Measurements from ENCODE around the gene S100A14. TPM values are rescaled to one million over a fixed set of nuclear protein-coding genes. Genes with fewer than 3 reads are reported as not detected.

S100A14 gene
- total and polyA plus RNA-seq, 2 of the 13 experiments (the other 11 are each of a cell fraction or from before 2014, with no cell fraction given), result 1.4 to 7.7 TPM

- TF ChIP-seq NBN (conservative IDR thresholded peaks at IDR 0.05), result no peak
- TF ChIP-seq MTF2 (CRISPR knock-in tag; IDR thresholded peaks at IDR 0.05; ENCODE audit: borderline replicate concordance), result no peak
- no peak for TF ChIP-seq HIVEP1 (CRISPR knock-in tag; IDR thresholded peaks at IDR 0.05)
- TF ChIP-seq ZNF234 (CRISPR knock-in tag; conservative IDR thresholded peaks at IDR 0.05), result no peak
- TF ChIP-seq ZNF329 (CRISPR knock-in tag; IDR thresholded peaks at IDR 0.05; ENCODE audit: low read depth), result no peak
- TF ChIP-seq ZNF724P (CRISPR knock-in tag; IDR thresholded peaks at IDR 0.05; ENCODE audit: borderline replicate concordance), result no peak
- 0 out of 2 replicates have a peak, but pooled peaks have one; percentile 20 for TF ChIP-seq ETV6 (CRISPR knock-in tag; conservative IDR thresholded peaks at IDR 0.05)
- TF ChIP-seq, protein P1, sequence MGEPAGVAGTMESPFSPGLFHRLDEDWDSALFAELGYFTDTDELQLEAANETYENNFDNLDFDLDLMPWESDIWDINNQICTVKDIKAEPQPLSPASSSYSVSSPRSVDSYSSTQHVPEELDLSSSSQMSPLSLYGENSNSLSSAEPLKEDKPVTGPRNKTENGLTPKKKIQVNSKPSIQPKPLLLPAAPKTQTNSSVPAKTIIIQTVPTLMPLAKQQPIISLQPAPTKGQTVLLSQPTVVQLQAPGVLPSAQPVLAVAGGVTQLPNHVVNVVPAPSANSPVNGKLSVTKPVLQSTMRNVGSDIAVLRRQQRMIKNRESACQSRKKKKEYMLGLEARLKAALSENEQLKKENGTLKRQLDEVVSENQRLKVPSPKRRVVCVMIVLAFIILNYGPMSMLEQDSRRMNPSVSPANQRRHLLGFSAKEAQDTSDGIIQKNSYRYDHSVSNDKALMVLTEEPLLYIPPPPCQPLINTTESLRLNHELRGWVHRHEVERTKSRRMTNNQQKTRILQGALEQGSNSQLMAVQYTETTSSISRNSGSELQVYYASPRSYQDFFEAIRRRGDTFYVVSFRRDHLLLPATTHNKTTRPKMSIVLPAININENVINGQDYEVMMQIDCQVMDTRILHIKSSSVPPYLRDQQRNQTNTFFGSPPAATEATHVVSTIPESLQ (CRISPR knock-in tag; conservative IDR thresholded peaks at IDR 0.05), result no peak
- no peak for TF ChIP-seq ZNF510 (CRISPR knock-in tag; IDR thresholded peaks at IDR 0.05; ENCODE audit: low read depth)
- TF ChIP-seq ZNF746 (CRISPR knock-in tag; IDR thresholded peaks at IDR 0.05), result peak; percentile 26; the same call in 1 of the 2 replicates
- no peak for TF ChIP-seq NFATC3 (CRISPR knock-in tag; IDR thresholded peaks at IDR 0.05)
- no peak for TF ChIP-seq SIX4 (CRISPR knock-in tag; IDR thresholded peaks at IDR 0.05)
- peak; percentile 19; the same call in 1 of the 2 replicates for TF ChIP-seq MZF1 (CRISPR knock-in tag; IDR thresholded peaks at IDR 0.05; ENCODE audit: borderline replicate concordance)
- no peak for TF ChIP-seq ZSCAN9 (CRISPR knock-in tag; IDR thresholded peaks at IDR 0.05; ENCODE audit: borderline replicate concordance)
- TF ChIP-seq ZNF432 (CRISPR knock-in tag; IDR thresholded peaks at IDR 0.05; ENCODE audit: borderline replicate concordance), result no peak
- TF ChIP-seq ZSCAN29 (CRISPR knock-in tag; conservative IDR thresholded peaks at IDR 0.05), result peak; percentile 85
- TF ChIP-seq NONO (IDR thresholded peaks at IDR 0.05), result no peak
- TF ChIP-seq NONO (CRISPR knock-in tag; conservative IDR thresholded peaks at IDR 0.05), result peak; percentile 50; the same call in 1 of the 2 replicates
- TF ChIP-seq, protein P2, sequence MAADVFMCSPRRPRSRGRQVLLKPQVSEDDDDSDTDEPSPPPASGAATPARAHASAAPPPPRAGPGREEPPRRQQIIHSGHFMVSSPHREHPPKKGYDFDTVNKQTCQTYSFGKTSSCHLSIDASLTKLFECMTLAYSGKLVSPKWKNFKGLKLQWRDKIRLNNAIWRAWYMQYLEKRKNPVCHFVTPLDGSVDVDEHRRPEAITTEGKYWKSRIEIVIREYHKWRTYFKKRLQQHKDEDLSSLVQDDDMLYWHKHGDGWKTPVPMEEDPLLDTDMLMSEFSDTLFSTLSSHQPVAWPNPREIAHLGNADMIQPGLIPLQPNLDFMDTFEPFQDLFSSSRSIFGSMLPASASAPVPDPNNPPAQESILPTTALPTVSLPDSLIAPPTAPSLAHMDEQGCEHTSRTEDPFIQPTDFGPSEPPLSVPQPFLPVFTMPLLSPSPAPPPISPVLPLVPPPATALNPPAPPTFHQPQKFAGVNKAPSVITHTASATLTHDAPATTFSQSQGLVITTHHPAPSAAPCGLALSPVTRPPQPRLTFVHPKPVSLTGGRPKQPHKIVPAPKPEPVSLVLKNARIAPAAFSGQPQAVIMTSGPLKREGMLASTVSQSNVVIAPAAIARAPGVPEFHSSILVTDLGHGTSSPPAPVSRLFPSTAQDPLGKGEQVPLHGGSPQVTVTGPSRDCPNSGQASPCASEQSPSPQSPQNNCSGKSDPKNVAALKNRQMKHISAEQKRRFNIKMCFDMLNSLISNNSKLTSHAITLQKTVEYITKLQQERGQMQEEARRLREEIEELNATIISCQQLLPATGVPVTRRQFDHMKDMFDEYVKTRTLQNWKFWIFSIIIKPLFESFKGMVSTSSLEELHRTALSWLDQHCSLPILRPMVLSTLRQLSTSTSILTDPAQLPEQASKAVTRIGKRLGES (CRISPR knock-in tag; IDR thresholded peaks at IDR 0.05; ENCODE audit: borderline replicate concordance), result no peak
- peak; percentile 18; the same call in 1 of the 2 replicates for TF ChIP-seq FOXK2 (IDR thresholded peaks at IDR 0.05)
- TF ChIP-seq HNRNPL (IDR thresholded peaks at IDR 0.05; ENCODE audit: low read depth, low read length), result peak; percentile 69; the same call in 1 of the 2 replicates
- peak; percentile 78; the same call in 1 of the 2 replicates for TF ChIP-seq HIC2 (CRISPR knock-in tag; IDR thresholded peaks at IDR 0.05; ENCODE audit: low read depth)
Observed at GRCh38 chr1:153608742-153609584, 7.2 kb downstream of the S100A14 start (continued).

All from HepG2 (cell line).